Panc1 (cell line): ENCODE results near the gene FBXW8. TPM values are rescaled to one million over a fixed set of nuclear protein-coding genes. Genes with fewer than 3 reads are reported as not detected.

Source experiments
- ATAC-seq: fragments of 200-7000 bp; cut with Tn5 transposase; 2 replicates; pipeline ENCODE4 v1.9.1; 2020; ENCODE audit warnings: mild to moderate bottlenecking, moderate library complexity
- BruUV-seq: library from RNA; stranded (reverse); fragments of 400-500 nt; replicated peaks from 2 replicates; lab custom pipeline; 2021; lab: Mats Ljungman, UMichigan
- CTCF ChIA-PET: fragments of 300-600 bp; sonication (Branson Sonifier 250); formaldehyde crosslinking; loops from one replicate; lab custom pipeline; 2022; ENCODE audit warnings: antibody characterized with exemption; lab: Charles Lee
- POLR2A ChIA-PET: fragments of 300-600 bp; sonication (Branson Sonifier 250); formaldehyde crosslinking; loops from one replicate; lab custom pipeline; 2022; ENCODE audit warnings: antibody characterized with exemption; lab: Charles Lee
- DNase-seq: peaks from one replicate; pipeline ENCODE4 v3.0.0-alpha.2; 2010; ENCODE audit warnings: low read depth, low spot score
- H3K27ac ChIP-seq: 2 replicates; pipeline ENCODE4 v1.5.1; 2011; ENCODE audit warnings: mild to moderate bottlenecking, low read length, inconsistent platforms
- H3K27me3 ChIP-seq: fragments of 200-500 bp; sonication (Bioruptor generic); 2 replicates; pipeline ENCODE4 v1.6.0; 2014; ENCODE audit warnings: low read length, inconsistent platforms; ENCODE audit not compliant: control insufficient read depth, insufficient read depth
- H3K36me3 ChIP-seq: fragments of 200-500 bp; sonication (Bioruptor generic); 2 replicates; pipeline ENCODE4 v1.5.1; 2014; ENCODE audit warnings: inconsistent platforms, mild to moderate bottlenecking, low read length, moderate library complexity; ENCODE audit not compliant: control insufficient read depth, insufficient read depth
- H3K4me1 ChIP-seq: 2 replicates; pipeline ENCODE4 v1.5.1; 2011; ENCODE audit warnings: inconsistent platforms, mild to moderate bottlenecking, low read length, moderate library complexity; ENCODE audit not compliant: control insufficient read depth, insufficient read depth
- H3K4me3 ChIP-seq, 2 experiments: 2 replicates each; pipeline ENCODE4 v1.5.1; 2011 to 2012; ENCODE audit warnings: low read depth in 2 of 2, low read length in 2 of 2, mild to moderate bottlenecking in 2 of 2, inconsistent platforms in 1 of 2, moderate library complexity in 1 of 2
- H3K9me3 ChIP-seq: fragments of 200-500 bp; sonication (Bioruptor generic); 2 replicates; pipeline ENCODE4 v1.5.1; 2014; ENCODE audit warnings: low read depth, mild to moderate bottlenecking, inconsistent platforms, low read length, moderate library complexity; ENCODE audit not compliant: control insufficient read depth, insufficient read depth
- POLR2AphosphoS5 ChIP-seq: IDR thresholded peaks from 2 replicates; pipeline ENCODE4 v1.6.1; 2012; ENCODE audit warnings: mild to moderate bottlenecking, low read depth, low read length, moderate library complexity
- SIN3A ChIP-seq: IDR thresholded peaks from 2 replicates; pipeline ENCODE4 v1.6.1; 2012; ENCODE audit warnings: low read depth, mild to moderate bottlenecking, low read length, moderate library complexity, borderline replicate concordance; ENCODE audit not compliant: insufficient read depth
- TCF7L2 ChIP-seq: IDR thresholded peaks from 2 replicates; pipeline ENCODE4 v1.6.1; 2011; ENCODE audit warnings: mild to moderate bottlenecking, low read depth, low read length, inconsistent platforms
- in situ Hi-C: cut with HindIII; loops from 2 replicates; pipeline ENCODE4 v1.10.0; 2016; ENCODE audit warnings: low sequenced_read_pairs, low pct_unique_long_range_greater_than_20kb
- intact Hi-C: fragments of 100-400 bp; cut with micrococcal nuclease; formaldehyde crosslinking; loops from one replicate; pipeline ENCODE4 v1.10.0; 2022; ENCODE audit not compliant: unreplicated experiment
- total RNA-seq: library from RNA; stranded (reverse); gene quantifications from one replicate; pipeline ENCODE4 v1.2.1, GENCODE V29; 2021; ENCODE audit not compliant: unreplicated experiment
- TF ChIP-seq, protein P1 (sequence below), 2 experiments: IDR thresholded peaks; 2 replicates each; pipeline ENCODE4 v1.6.1; 2011 to 2012; ENCODE audit warnings: low read depth in 2 of 2, control low read depth in 1 of 2, low read length in 1 of 2, mild to moderate bottlenecking in 1 of 2, moderate library complexity in 1 of 2; ENCODE audit not compliant: insufficient read depth in 1 of 2
- TF ChIP-seq, protein P2 (sequence below): fragments of 450-650 bp; IDR thresholded peaks from 2 replicates; pipeline ENCODE4 v1.5.1; 2017; ENCODE audit warnings: mild to moderate bottlenecking

The FBXW8 gene
- total RNA-seq, 1 experiment from 2014 or later, result 18.0 TPM

GRCh38 chr12:116958402-116959197 lies 47.9 kb downstream of the FBXW8 start:
- POLR2A ChIA-PET, result no interaction called here
- no peak overlapping the region for H3K27ac ChIP-seq
- H3K36me3 ChIP-seq, result no peaks in the 10 kb centered on the region; the same call in 1 of the 2 replicates
- no peak for TF ChIP-seq TCF7L2
- TF ChIP-seq SIN3A, result no peak
- TF ChIP-seq, protein P1, sequence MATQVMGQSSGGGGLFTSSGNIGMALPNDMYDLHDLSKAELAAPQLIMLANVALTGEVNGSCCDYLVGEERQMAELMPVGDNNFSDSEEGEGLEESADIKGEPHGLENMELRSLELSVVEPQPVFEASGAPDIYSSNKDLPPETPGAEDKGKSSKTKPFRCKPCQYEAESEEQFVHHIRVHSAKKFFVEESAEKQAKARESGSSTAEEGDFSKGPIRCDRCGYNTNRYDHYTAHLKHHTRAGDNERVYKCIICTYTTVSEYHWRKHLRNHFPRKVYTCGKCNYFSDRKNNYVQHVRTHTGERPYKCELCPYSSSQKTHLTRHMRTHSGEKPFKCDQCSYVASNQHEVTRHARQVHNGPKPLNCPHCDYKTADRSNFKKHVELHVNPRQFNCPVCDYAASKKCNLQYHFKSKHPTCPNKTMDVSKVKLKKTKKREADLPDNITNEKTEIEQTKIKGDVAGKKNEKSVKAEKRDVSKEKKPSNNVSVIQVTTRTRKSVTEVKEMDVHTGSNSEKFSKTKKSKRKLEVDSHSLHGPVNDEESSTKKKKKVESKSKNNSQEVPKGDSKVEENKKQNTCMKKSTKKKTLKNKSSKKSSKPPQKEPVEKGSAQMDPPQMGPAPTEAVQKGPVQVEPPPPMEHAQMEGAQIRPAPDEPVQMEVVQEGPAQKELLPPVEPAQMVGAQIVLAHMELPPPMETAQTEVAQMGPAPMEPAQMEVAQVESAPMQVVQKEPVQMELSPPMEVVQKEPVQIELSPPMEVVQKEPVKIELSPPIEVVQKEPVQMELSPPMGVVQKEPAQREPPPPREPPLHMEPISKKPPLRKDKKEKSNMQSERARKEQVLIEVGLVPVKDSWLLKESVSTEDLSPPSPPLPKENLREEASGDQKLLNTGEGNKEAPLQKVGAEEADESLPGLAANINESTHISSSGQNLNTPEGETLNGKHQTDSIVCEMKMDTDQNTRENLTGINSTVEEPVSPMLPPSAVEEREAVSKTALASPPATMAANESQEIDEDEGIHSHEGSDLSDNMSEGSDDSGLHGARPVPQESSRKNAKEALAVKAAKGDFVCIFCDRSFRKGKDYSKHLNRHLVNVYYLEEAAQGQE (IDR thresholded peaks at IDR 0.05; ENCODE audit: insufficient read depth in 1 of 2, low read depth in 2 of 2, low read length in 1 of 2), result no peak
- TF ChIP-seq, protein P2, sequence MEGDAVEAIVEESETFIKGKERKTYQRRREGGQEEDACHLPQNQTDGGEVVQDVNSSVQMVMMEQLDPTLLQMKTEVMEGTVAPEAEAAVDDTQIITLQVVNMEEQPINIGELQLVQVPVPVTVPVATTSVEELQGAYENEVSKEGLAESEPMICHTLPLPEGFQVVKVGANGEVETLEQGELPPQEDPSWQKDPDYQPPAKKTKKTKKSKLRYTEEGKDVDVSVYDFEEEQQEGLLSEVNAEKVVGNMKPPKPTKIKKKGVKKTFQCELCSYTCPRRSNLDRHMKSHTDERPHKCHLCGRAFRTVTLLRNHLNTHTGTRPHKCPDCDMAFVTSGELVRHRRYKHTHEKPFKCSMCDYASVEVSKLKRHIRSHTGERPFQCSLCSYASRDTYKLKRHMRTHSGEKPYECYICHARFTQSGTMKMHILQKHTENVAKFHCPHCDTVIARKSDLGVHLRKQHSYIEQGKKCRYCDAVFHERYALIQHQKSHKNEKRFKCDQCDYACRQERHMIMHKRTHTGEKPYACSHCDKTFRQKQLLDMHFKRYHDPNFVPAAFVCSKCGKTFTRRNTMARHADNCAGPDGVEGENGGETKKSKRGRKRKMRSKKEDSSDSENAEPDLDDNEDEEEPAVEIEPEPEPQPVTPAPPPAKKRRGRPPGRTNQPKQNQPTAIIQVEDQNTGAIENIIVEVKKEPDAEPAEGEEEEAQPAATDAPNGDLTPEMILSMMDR, result no peak
- no peak for TF ChIP-seq POLR2AphosphoS5
- ATAC-seq (no peak), DNase-seq (no peak)
- CTCF ChIA-PET, result no interaction called here
- no peaks in the 10 kb centered on the region for H3K9me3 ChIP-seq
- no peaks in the 10 kb centered on the region for H3K4me1 ChIP-seq
- intact Hi-C loops (no loop called here), in situ Hi-C loops (no loop called here)
- no peak overlapping the region for H3K4me3 ChIP-seq
- no TSS peak for BruUV-seq
- no peaks in the 10 kb centered on the region for H3K27me3 ChIP-seq

GRCh38 chr12:116959198-116959460 lies 48.4 kb downstream of the FBXW8 start:
- Histone ChIP-seq H3K27ac (no peak overlapping the region), H3K36me3 (no peaks in the 10 kb centered on the region; the same call in 1 of the 2 replicates), H3K9me3 (no peaks in the 10 kb centered on the region), H3K27me3 (no peaks in the 10 kb centered on the region), H3K4me3 (no peak overlapping the region), H3K4me1 (no peaks in the 10 kb centered on the region)
- ATAC-seq (no peak), DNase-seq (no peak)
- ChIA-PET POLR2A (no interaction called here), CTCF (no interaction called here)
- no TSS peak for BruUV-seq
- TF ChIP-seq, protein P1 (IDR thresholded peaks at IDR 0.05; ENCODE audit: insufficient read depth in 1 of 2, low read depth in 2 of 2, low read length in 1 of 2), result no peak
- no peak for TF ChIP-seq SIN3A
- TF ChIP-seq POLR2AphosphoS5, result no peak
- TF ChIP-seq, protein P2, result no peak
- no peak for TF ChIP-seq TCF7L2
- in situ Hi-C loops, result no loop called here
- intact Hi-C loops, result no loop called here
